Activated CD8-positive, alpha-beta memory T cell treated with anti-CD3 and anti-CD28 coated beads for 1 hour (primary cell): ENCODE results near the gene TEDC2.

Experiments used
- DNase-seq, 2 donors: peaks; one replicate each; pipeline ENCODE4 v3.0.0-alpha.2; 2020; ENCODE audit warnings: low read depth in 1 of 2; ENCODE audit errors: extremely low read depth in 1 of 2

TEDC2 gene

GRCh38 chr16:2464333-2464732 is 4.4 kb downstream of the TEDC2 start:
- DNase-seq, result no peak

GRCh38 chr16:2465653-2466415 is 5.9 kb downstream of the TEDC2 start:
- no peak for DNase-seq

GRCh38 chr16:2466667-2467527 is 7.0 kb downstream of the TEDC2 start:
- DNase-seq, result no peak

- no peak for DNase-seq
These were observed 7.8 kb downstream of the TEDC2 start for GRCh38 chr16:2467528-2468232.

- DNase-seq, result no peak
These were observed 8.4 kb downstream of the TEDC2 start for GRCh38 chr16:2468233-2468724.

- no peak for DNase-seq
These were observed 9.0 kb downstream of the TEDC2 start for GRCh38 chr16:2468725-2469398.

- no peak for DNase-seq
These were observed 9.7 kb downstream of the TEDC2 start for GRCh38 chr16:2469399-2470233.

- no peak for DNase-seq
These were observed 10.3 kb downstream of the TEDC2 start for GRCh38 chr16:2470234-2470601.

- DNase-seq, result no peak
These were observed 10.7 kb downstream of the TEDC2 start for GRCh38 chr16:2470603-2471015.

GRCh38 chr16:2471016-2471652 is 11.2 kb downstream of the TEDC2 start, which contains the start of gene NTN3:
NTN3 (plus strand) TSS chr16:2471297; CDS start chr16:2471702, 405 bp downstream.
- DNase-seq, result no peak

GRCh38 chr16:2471653-2472487 is 12.0 kb downstream of the TEDC2 start:
- no peak for DNase-seq

GRCh38 chr16:2472488-2472864 is 12.6 kb downstream of the TEDC2 start:
- no peak for DNase-seq

- DNase-seq, result no peak
These were observed 13.1 kb downstream of the TEDC2 start for GRCh38 chr16:2472885-2473445.

GRCh38 chr16:2473446-2473926 is 13.6 kb downstream of the TEDC2 start:
- no peak for DNase-seq

GRCh38 chr16:2473999-2474876 is 14.3 kb downstream of the TEDC2 start:
- peak; percentile 23 to 40 for DNase-seq

GRCh38 chr16:2474877-2475412 is 15.0 kb downstream of the TEDC2 start, which contains the start of gene TBC1D24:
TBC1D24 (plus strand) TSS chr16:2475127; CDS start chr16:2496149, 21,022 bp downstream.
- peak; percentile 27 to 70 for DNase-seq
